ENCODE results near the gene ZNF20. TPM values are rescaled to one million over a fixed set of nuclear protein-coding genes. Genes with fewer than 3 reads are reported as not detected.

Gene ZNF20
- polyA plus RNA-seq, 1 donor from 2014 or later = 12.0 TPM

- Histone ChIP-seq H4K20me1 (ENCODE audit: insufficient read depth) (no peaks in the 10 kb centered on the region), H3F3A (ENCODE audit: insufficient read depth, low read length, poor library complexity, severe bottlenecking) (no peaks in the 10 kb centered on the region), H3K27me3 (ENCODE audit: insufficient read depth, low read depth, low read length) (no peaks in the 10 kb centered on the region), H3K79me2 (replicated peaks; ENCODE audit: insufficient read depth, low read length) (peaks cover 28% of the 10 kb centered on the region), H3K4me2 (ENCODE audit: low read length) (peak overlapping the region; percentile 84), H3K9me2 (ENCODE audit: insufficient read depth, low read length) (no peaks in the 10 kb centered on the region), H3K4me3 (ENCODE audit: low read length) (peak overlapping the region; percentile 97), H3K36me3 (ENCODE audit: insufficient read depth, low read length) (peaks cover 12% of the 10 kb centered on the region), H2AFZ (ENCODE audit: low read depth, low read length) (peak overlapping the region; percentile 14), H3K9me3 (ENCODE audit: low read length) (peaks cover 2% of the 10 kb centered on the region), H3K9ac (ENCODE audit: low read length) (peak overlapping the region; percentile 78), H3K27ac (ENCODE audit: low read length) (peak overlapping the region; percentile 68)
- TF ChIP-seq CTCF (IDR thresholded peaks at IDR 0.05; ENCODE audit: poor library complexity, severe bottlenecking) (peak; percentile 88), SMC3 (conservative IDR thresholded peaks at IDR 0.05; ENCODE audit: poor library complexity) (peak; percentile 90), EZH2 (IDR thresholded peaks at IDR 0.05; ENCODE audit: borderline replicate concordance, insufficient read depth, low read length, poor library complexity, severe bottlenecking) (no peak), RAD21 (conservative IDR thresholded peaks at IDR 0.05) (peak; percentile 89), TAF1 (IDR thresholded peaks at IDR 0.05; ENCODE audit: low read depth) (no peak), POLR2AphosphoS5 (IDR thresholded peaks at IDR 0.05) (peak; percentile 17), MXI1 (conservative IDR thresholded peaks at IDR 0.05; ENCODE audit: poor library complexity, severe bottlenecking) (peak; percentile 48), EP300 (conservative IDR thresholded peaks at IDR 0.05; ENCODE audit: poor library complexity, severe bottlenecking) (no peak)
- TF ChIP-seq, protein P1, sequence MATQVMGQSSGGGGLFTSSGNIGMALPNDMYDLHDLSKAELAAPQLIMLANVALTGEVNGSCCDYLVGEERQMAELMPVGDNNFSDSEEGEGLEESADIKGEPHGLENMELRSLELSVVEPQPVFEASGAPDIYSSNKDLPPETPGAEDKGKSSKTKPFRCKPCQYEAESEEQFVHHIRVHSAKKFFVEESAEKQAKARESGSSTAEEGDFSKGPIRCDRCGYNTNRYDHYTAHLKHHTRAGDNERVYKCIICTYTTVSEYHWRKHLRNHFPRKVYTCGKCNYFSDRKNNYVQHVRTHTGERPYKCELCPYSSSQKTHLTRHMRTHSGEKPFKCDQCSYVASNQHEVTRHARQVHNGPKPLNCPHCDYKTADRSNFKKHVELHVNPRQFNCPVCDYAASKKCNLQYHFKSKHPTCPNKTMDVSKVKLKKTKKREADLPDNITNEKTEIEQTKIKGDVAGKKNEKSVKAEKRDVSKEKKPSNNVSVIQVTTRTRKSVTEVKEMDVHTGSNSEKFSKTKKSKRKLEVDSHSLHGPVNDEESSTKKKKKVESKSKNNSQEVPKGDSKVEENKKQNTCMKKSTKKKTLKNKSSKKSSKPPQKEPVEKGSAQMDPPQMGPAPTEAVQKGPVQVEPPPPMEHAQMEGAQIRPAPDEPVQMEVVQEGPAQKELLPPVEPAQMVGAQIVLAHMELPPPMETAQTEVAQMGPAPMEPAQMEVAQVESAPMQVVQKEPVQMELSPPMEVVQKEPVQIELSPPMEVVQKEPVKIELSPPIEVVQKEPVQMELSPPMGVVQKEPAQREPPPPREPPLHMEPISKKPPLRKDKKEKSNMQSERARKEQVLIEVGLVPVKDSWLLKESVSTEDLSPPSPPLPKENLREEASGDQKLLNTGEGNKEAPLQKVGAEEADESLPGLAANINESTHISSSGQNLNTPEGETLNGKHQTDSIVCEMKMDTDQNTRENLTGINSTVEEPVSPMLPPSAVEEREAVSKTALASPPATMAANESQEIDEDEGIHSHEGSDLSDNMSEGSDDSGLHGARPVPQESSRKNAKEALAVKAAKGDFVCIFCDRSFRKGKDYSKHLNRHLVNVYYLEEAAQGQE (IDR thresholded peaks at IDR 0.05; ENCODE audit: borderline replicate concordance) = no peak
These were observed 625 bp upstream of the ZNF20 start for GRCh38 chr19:12140545-12141404.

DNA sequence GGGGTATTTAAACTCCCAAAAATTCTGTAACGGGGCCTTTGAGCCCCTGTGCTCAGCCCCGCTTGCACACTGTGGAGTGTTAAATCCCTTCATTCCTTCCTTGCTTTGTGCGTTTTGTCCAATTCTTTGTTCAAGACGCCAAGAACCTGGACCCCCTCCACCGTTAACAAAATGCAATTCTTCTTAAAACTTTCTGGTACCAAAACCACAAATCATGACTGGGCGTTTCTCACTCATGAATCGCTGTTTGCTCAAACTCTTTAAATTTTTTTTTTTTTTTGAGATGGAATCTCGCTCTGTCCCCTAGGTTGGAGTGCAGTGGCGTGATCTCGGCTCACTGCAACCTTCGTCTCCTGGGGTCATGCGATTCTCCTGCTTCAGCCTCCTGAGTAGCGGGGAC is 881 bp downstream of the ZNF20 start:
- H3K36me3 ChIP-seq (ENCODE audit: insufficient read depth, low read length) = peaks cover 4% of the 10 kb centered on the region
- peak overlapping the region; percentile 62 for H3K4me2 ChIP-seq (ENCODE audit: low read length)
- H3K27ac ChIP-seq (ENCODE audit: low read length) = peak overlapping the region; percentile 68
- peaks cover 28% of the 10 kb centered on the region for H3K79me2 ChIP-seq (replicated peaks; ENCODE audit: insufficient read depth, low read length)
- no peaks in the 10 kb centered on the region for H3F3A ChIP-seq (ENCODE audit: insufficient read depth, low read length, poor library complexity, severe bottlenecking)
- H3K27me3 ChIP-seq (ENCODE audit: insufficient read depth, low read depth, low read length) = no peaks in the 10 kb centered on the region
- peak overlapping the region; percentile 97 for H3K4me3 ChIP-seq (ENCODE audit: low read length)
- H3K9ac ChIP-seq (ENCODE audit: low read length) = peak overlapping the region; percentile 78
- H4K20me1 ChIP-seq (ENCODE audit: insufficient read depth) = no peaks in the 10 kb centered on the region
- H3K9me2 ChIP-seq (ENCODE audit: insufficient read depth, low read length) = no peaks in the 10 kb centered on the region
- no peak overlapping the region for H2AFZ ChIP-seq (ENCODE audit: low read depth, low read length)
- TF ChIP-seq EZH2 (IDR thresholded peaks at IDR 0.05; ENCODE audit: borderline replicate concordance, insufficient read depth, low read length, poor library complexity, severe bottlenecking) (no peak), MXI1 (conservative IDR thresholded peaks at IDR 0.05; ENCODE audit: poor library complexity, severe bottlenecking) (no peak), TAF1 (IDR thresholded peaks at IDR 0.05; ENCODE audit: low read depth) (no peak), SMC3 (conservative IDR thresholded peaks at IDR 0.05; ENCODE audit: poor library complexity) (no peak), CTCF (IDR thresholded peaks at IDR 0.05; ENCODE audit: poor library complexity, severe bottlenecking) (no peak), RAD21 (conservative IDR thresholded peaks at IDR 0.05) (no peak), POLR2AphosphoS5 (IDR thresholded peaks at IDR 0.05) (no peak), EP300 (conservative IDR thresholded peaks at IDR 0.05; ENCODE audit: poor library complexity, severe bottlenecking) (no peak)
- TF ChIP-seq, protein P1 (IDR thresholded peaks at IDR 0.05; ENCODE audit: borderline replicate concordance) = no peak
- H3K9me3 ChIP-seq (ENCODE audit: low read length) = no peaks in the 10 kb centered on the region
